IPS DF 6.9 (cell line): Measurements from ENCODE around the gene SRRT.

ENCODE experiments used
- DNase-seq: peaks from one replicate; pipeline ENCODE4 v3.0.0-alpha.2; 2013; ENCODE audit warnings: low read depth, low spot score
- H3K27ac ChIP-seq: one replicate; pipeline ENCODE4 v1.5.1; 2013; ENCODE audit warnings: low read length, control low read depth
- H3K27me3 ChIP-seq: 2 replicates; pipeline ENCODE4 v1.6.1; 2013; ENCODE audit warnings: mild to moderate bottlenecking, low read length; ENCODE audit not compliant: control insufficient read depth, insufficient read depth
- H3K36me3 ChIP-seq: 2 replicates; pipeline ENCODE4 v1.6.1; 2013; ENCODE audit warnings: low read length; ENCODE audit not compliant: control insufficient read depth, insufficient read depth
- H3K4me1 ChIP-seq: 2 replicates; pipeline ENCODE4 v1.6.1; 2013; ENCODE audit warnings: low read length; ENCODE audit not compliant: control insufficient read depth, insufficient read depth
- H3K4me3 ChIP-seq: 2 replicates; pipeline ENCODE4 v1.5.1; 2013; ENCODE audit warnings: mild to moderate bottlenecking, low read length
- H3K9me3 ChIP-seq: 2 replicates; pipeline ENCODE4 v1.6.1; 2013; ENCODE audit warnings: low read length, inconsistent platforms; ENCODE audit not compliant: control insufficient read depth, insufficient read depth
- WGBS: extraction: QIAGEN DNeasy Blood & Tissue Kit; methylation state at CpG from one replicate; pipeline ENCODE4 v1.1.7; 2013; ENCODE audit warnings: mixed read lengths, missing lambda C conversion rate; ENCODE audit not compliant: insufficient read length, insufficient coverage; 5-methylcytosine and 5-hydroxymethylcytosine counted together

The SRRT gene

GRCh38 chr7:100874577-100875355 lies at the start of gene SRRT:
TSS of gene SRRT (plus strand) at chr7:100875103. CDS start at chr7:100875591, 488 bp downstream.
- peak; percentile 94 for DNase-seq
- H3K4me1 ChIP-seq = no peaks in the 10 kb centered on the region
- H3K36me3 ChIP-seq = peaks cover 25% of the 10 kb centered on the region
- no peaks in the 10 kb centered on the region for H3K9me3 ChIP-seq
- no peaks in the 10 kb centered on the region for H3K27me3 ChIP-seq
- H3K27ac ChIP-seq = no peak within 1 kb of the TSS
- WGBS = no CpG with 5 or more reads among the region's 79 CpGs
- peak within 1 kb of the TSS; percentile 76 for H3K4me3 ChIP-seq

GRCh38 chr7:100825215-100825671 lies 49.7 kb upstream of the SRRT start:
- WGBS = no CpG with 5 or more reads among the region's 16 CpGs
- DNase-seq = no peak
- Histone ChIP-seq H3K4me3 (peak overlapping the region; percentile 1; the same call in 1 of the 2 replicates), H3K27me3 (no peaks in the 10 kb centered on the region), H3K9me3 (no peaks in the 10 kb centered on the region), H3K4me1 (0 out of 2 replicates have a peak, but pooled peaks cover 2% of the 10 kb centered on the region), H3K27ac (no peak overlapping the region), H3K36me3 (peaks cover 29% of the 10 kb centered on the region)

- no CpG with 5 or more reads among the region's 17 CpGs for WGBS
- Histone ChIP-seq H3K4me1 (0 out of 2 replicates have a peak, but pooled peaks cover 2% of the 10 kb centered on the region), H3K4me3 (peak overlapping the region; percentile 91), H3K9me3 (no peaks in the 10 kb centered on the region), H3K27me3 (no peaks in the 10 kb centered on the region), H3K36me3 (peaks cover 24% of the 10 kb centered on the region), H3K27ac (no peak overlapping the region)
- DNase-seq = no peak
Measured at GRCh38 chr7:100825751-100826513, 49.0 kb upstream of the SRRT start.

GRCh38 chr7:100826514-100827329 lies 48.2 kb upstream of the SRRT start:
- Histone ChIP-seq H3K27ac (no peak overlapping the region), H3K9me3 (no peaks in the 10 kb centered on the region), H3K4me3 (peak overlapping the region; percentile 91), H3K36me3 (peaks cover 23% of the 10 kb centered on the region), H3K4me1 (0 out of 2 replicates have a peak, but pooled peaks cover 2% of the 10 kb centered on the region), H3K27me3 (no peaks in the 10 kb centered on the region)
- no peak for DNase-seq
- WGBS = no CpG with 5 or more reads among the region's 71 CpGs

DNA sequence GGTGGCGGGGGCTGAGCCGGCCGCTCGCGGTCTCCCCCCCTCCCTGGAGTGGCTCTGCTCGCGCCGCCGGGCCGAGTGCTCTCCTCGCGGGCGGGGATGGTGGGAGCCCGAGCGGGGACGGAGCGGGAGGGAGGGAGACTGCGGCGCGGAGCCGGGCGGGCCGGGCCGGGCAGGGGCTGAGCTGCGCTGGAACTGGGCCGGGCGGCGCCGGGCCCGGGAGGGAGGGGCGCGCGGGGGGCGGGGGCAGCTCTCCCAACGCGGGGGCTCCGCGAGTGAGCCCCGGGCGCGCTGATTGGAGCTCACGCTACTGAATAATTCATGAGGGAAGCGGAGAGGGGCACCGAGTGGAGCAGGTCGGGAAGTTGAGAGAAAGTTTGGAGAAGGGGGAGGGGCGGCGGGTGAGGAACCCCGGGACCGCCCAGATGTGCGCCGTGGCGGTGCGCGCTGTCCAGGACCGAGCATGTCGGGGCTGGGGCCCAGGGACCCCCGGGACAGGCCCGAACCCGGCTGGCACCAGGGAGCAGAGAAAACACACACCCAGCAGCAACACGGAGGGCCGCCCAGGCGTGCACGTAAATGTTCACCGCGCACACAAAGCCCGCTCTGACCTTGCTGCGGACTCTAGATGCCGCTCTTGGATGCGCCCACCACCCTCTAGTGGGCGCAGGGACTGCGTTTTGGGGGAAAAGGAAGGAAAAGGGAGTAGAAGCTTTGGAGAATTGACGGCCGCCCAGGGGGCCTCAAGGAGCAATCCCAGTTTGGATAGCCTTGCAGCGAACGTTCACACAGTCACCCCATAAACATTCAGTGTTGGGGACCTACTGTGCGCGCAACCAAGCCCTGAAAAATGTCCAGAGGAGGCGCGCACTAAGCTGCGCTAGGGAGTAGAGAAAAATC lies 47.3 kb upstream of the SRRT start, which contains the start of gene EPHB4:
EPHB4 (minus strand) TSS at position 194 of the 897 bp plus-strand sequence. CDS start 493 bp downstream, outside the sequence.
- H3K4me3 ChIP-seq = peak within 1 kb of the TSS; percentile 91
- peaks cover 14% of the 10 kb centered on the region for H3K36me3 ChIP-seq
- 0 out of 2 replicates have a peak, but pooled peaks cover 2% of the 10 kb centered on the region for H3K4me1 ChIP-seq
- no peaks in the 10 kb centered on the region for H3K9me3 ChIP-seq
- DNase-seq = no peak
- WGBS = no CpG with 5 or more reads among the region's 80 CpGs
- no peaks in the 10 kb centered on the region for H3K27me3 ChIP-seq
- peak within 1 kb of the TSS; percentile 7 for H3K27ac ChIP-seq

DNA sequence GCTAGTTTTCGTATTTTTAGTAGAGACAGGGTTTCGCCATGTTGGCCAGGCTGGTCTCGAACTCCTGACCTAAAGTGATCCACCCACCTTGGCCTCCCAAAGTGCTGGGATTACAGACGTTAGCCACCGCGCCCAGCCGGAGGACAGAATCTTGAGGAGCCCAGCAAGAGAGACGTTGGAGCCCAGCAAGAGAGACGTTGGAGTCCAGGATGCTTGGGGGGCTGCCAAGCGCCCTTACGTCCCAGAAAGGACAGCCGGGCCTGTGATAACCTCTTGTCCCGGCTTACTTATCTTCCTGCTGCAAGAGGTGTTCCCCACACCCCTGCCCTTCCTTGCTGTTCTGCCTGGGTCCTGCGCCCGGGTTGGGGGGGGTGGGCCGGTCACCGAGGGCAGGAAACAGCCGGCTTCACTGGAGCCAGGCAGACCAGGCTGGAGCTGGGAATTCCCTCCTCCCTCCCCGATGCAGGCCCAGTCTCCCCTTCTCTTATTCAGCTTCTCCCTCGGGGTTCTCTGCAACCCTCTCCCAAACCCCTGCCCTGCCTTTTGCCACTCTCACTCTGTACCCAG lies 45.7 kb upstream of the SRRT start:
- Histone ChIP-seq H3K4me3 (no peak overlapping the region), H3K36me3 (no peaks in the 10 kb centered on the region), H3K9me3 (no peaks in the 10 kb centered on the region), H3K4me1 (0 out of 2 replicates have a peak, but pooled peaks cover 2% of the 10 kb centered on the region), H3K27me3 (no peaks in the 10 kb centered on the region), H3K27ac (no peak overlapping the region)
- no CpG with 5 or more reads among the region's 20 CpGs for WGBS
- no peak for DNase-seq

DNA sequence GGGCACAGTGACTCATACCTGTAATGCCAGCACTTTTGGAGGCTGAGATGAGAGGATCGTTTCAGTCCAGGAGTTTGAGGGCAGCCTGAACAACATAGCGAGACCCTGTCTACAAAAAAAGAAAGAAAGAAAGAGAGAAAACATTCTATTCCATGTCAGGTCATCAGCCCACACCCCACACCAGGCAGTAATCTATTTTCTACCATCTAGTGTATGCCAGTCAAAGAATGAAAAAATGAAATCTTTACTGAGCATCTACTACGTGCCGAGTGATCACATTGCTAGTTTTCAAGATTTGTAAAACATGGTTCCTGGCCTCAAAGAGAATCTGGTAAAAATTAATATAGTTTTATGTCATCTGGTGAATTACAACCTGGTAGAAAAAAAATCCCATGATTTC lies 44.5 kb upstream of the SRRT start:
- no CpG with 5 or more reads among the region's 4 CpGs for WGBS
- Histone ChIP-seq H3K4me1 (no peaks in the 10 kb centered on the region), H3K9me3 (no peaks in the 10 kb centered on the region), H3K4me3 (no peak overlapping the region), H3K36me3 (no peaks in the 10 kb centered on the region), H3K27me3 (no peaks in the 10 kb centered on the region), H3K27ac (no peak overlapping the region)
- no peak for DNase-seq

GRCh38 chr7:100832281-100832633 lies 42.6 kb upstream of the SRRT start:
- no CpG with 5 or more reads among the region's 5 CpGs for WGBS
- H3K36me3 ChIP-seq = no peaks in the 10 kb centered on the region
- peaks cover 4% of the 10 kb centered on the region; the same call in 1 of the 2 replicates for H3K4me1 ChIP-seq
- no peaks in the 10 kb centered on the region for H3K27me3 ChIP-seq
- no peak for DNase-seq
- H3K27ac ChIP-seq = no peak overlapping the region
- no peaks in the 10 kb centered on the region for H3K9me3 ChIP-seq
- H3K4me3 ChIP-seq = no peak overlapping the region
